ENCODE data around the gene HHIPL2. TPM values are rescaled to one million over a fixed set of nuclear protein-coding genes. Genes with fewer than 3 reads are reported as not detected.

Gene HHIPL2
- total RNA-seq, 2 donors from 2014 or later, result not detected

GRCh38 chr1:222582099-222582774 lies 34.3 kb upstream of the HHIPL2 start:
- H3K4me3 ChIP-seq, result no peak overlapping the region
- no peaks in the 10 kb centered on the region for H3K36me3 ChIP-seq (replicated peaks in 1 of 2; ENCODE audit: insufficient read depth in 1 of 2, low read depth in 2 of 2)
- 84 to 88% methylated on average over 4 of the region's 4 CpGs for WGBS, 2 donors
- no peak for ATAC-seq
- no peak for TF ChIP-seq POLR2A (IDR thresholded peaks at IDR 0.05)
- no peak for TF ChIP-seq CTCF (IDR thresholded peaks at IDR 0.05)
- peak overlapping the region in 1 of 4 donors; percentile 7 for H3K27ac ChIP-seq
- DNase-seq, result no peak
- H3K9me3 ChIP-seq, result no peaks in the 10 kb centered on the region
- H3K27me3 ChIP-seq, result no peaks in the 10 kb centered on the region
- H3K4me1 ChIP-seq, result peaks cover 24% of the 10 kb centered on the region
- intact Hi-C loops (cut with DNase I), result no loop called here

- H3K9me3 ChIP-seq, result no peaks in the 10 kb centered on the region
- peaks cover 0 to 5% of the 10 kb centered on the region in 2 donors for H3K36me3 ChIP-seq (replicated peaks in 1 of 2; ENCODE audit: insufficient read depth in 1 of 2, low read depth in 2 of 2)
- DNase-seq, result no peak
- H3K27ac ChIP-seq, result no peak overlapping the region
- intact Hi-C loops (cut with DNase I), result no loop called here
- no peaks in the 10 kb centered on the region for H3K27me3 ChIP-seq
- WGBS, 2 donors, result 95 to 97% methylated on average over 3 of the region's 3 CpGs
- no peak overlapping the region for H3K4me3 ChIP-seq
- no peak for ATAC-seq
- TF ChIP-seq POLR2A (IDR thresholded peaks at IDR 0.05) (no peak), CTCF (IDR thresholded peaks at IDR 0.05) (no peak)
- peaks cover 8% of the 10 kb centered on the region for H3K4me1 ChIP-seq
Observed at GRCh38 chr1:222579316-222579715, 31.4 kb upstream of the HHIPL2 start.

- WGBS, 2 donors, result 92 to 94% methylated on average over 1 of the region's 1 CpG
- no peaks in the 10 kb centered on the region for H3K9me3 ChIP-seq
- peaks cover 0 to 2% of the 10 kb centered on the region in 2 donors for H3K36me3 ChIP-seq (replicated peaks in 1 of 2; ENCODE audit: insufficient read depth in 1 of 2, low read depth in 2 of 2)
- H3K27me3 ChIP-seq, result no peaks in the 10 kb centered on the region
- ATAC-seq, result no peak
- intact Hi-C loops (cut with DNase I), result no loop called here
- no peak overlapping the region for H3K4me3 ChIP-seq
- H3K4me1 ChIP-seq, result no peaks in the 10 kb centered on the region
- H3K27ac ChIP-seq, result no peak overlapping the region
- no peak for TF ChIP-seq POLR2A (IDR thresholded peaks at IDR 0.05)
- no peak for TF ChIP-seq CTCF (IDR thresholded peaks at IDR 0.05)
- DNase-seq, result no peak
Observed at GRCh38 chr1:222570837-222571236, 22.9 kb upstream of the HHIPL2 start.

GRCh38 chr1:222561656-222562055 lies 13.8 kb upstream of the HHIPL2 start:
- 90 to 100% methylated on average over 1 of the region's 1 CpG for WGBS, 2 donors
- DNase-seq (no peak), ATAC-seq (no peak)
- H3K27ac ChIP-seq, result no peak overlapping the region
- H3K4me3 ChIP-seq, result no peak overlapping the region
- H3K9me3 ChIP-seq, result no peaks in the 10 kb centered on the region
- H3K4me1 ChIP-seq, result no peaks in the 10 kb centered on the region
- TF ChIP-seq POLR2A (IDR thresholded peaks at IDR 0.05) (no peak), CTCF (IDR thresholded peaks at IDR 0.05) (no peak)
- H3K36me3 ChIP-seq (replicated peaks in 1 of 2; ENCODE audit: insufficient read depth in 1 of 2, low read depth in 2 of 2), result peaks cover 0 to 6% of the 10 kb centered on the region in 2 donors
- no peaks in the 10 kb centered on the region for H3K27me3 ChIP-seq
- intact Hi-C loops (cut with DNase I), result no loop called here

- Histone ChIP-seq H3K4me3 (no peak overlapping the region), H3K36me3 (replicated peaks in 1 of 2; ENCODE audit: insufficient read depth in 1 of 2, low read depth in 2 of 2) (peaks cover 0 to 6% of the 10 kb centered on the region in 2 donors), H3K9me3 (no peaks in the 10 kb centered on the region), H3K27me3 (no peaks in the 10 kb centered on the region), H3K27ac (no peak overlapping the region), H3K4me1 (peaks cover 8% of the 10 kb centered on the region)
- ATAC-seq (no peak), DNase-seq (no peak)
- intact Hi-C loops (cut with DNase I), result no loop called here
- WGBS, 2 donors, result 94 to 95% methylated on average over 7 of the region's 7 CpGs
- no peak for TF ChIP-seq CTCF (IDR thresholded peaks at IDR 0.05)
Observed at GRCh38 chr1:222557574-222557973, 9.7 kb upstream of the HHIPL2 start.
